ENCODE measurements around the gene PNO1. TPM values are rescaled to one million over a fixed set of nuclear protein-coding genes. Genes with fewer than 3 reads are reported as not detected.

The PNO1 gene
- total RNA-seq, 1 donor from 2014 or later = 12.8 TPM

DNA sequence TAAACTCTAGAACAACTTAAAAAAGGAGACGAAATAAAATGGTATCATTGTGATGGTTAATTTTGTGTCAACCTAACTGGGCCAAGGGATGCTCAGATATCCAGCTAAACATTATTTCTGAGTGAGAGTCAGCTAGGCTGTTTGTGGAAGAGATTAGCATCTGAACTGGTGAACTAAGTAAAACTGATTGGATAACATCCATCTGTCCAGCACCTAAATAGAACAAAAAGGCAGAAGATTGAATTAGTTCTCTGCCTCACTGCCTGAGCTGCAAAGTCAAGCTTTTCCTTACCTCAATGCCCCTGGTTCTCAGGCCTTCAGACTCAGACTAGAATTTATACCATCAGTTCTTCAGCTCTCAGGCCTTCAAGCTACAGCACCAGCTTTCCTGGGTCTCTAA lies 64.6 kb downstream of the PNO1 start:
- H3K4me1 Mint-ChIP-seq (ENCODE audit: low read depth) = peaks cover 19% of the 10 kb centered on the region
- no peaks in the 10 kb centered on the region for H3K9me3 Mint-ChIP-seq (ENCODE audit: low read depth)
- no peaks in the 10 kb centered on the region for H3K27me3 Mint-ChIP-seq
- H3K27ac Mint-ChIP-seq = peak overlapping the region; percentile 31
- no peak for DNase-seq (ENCODE audit: low spot score, unreplicated experiment)
- TF ChIP-seq, protein P1, sequence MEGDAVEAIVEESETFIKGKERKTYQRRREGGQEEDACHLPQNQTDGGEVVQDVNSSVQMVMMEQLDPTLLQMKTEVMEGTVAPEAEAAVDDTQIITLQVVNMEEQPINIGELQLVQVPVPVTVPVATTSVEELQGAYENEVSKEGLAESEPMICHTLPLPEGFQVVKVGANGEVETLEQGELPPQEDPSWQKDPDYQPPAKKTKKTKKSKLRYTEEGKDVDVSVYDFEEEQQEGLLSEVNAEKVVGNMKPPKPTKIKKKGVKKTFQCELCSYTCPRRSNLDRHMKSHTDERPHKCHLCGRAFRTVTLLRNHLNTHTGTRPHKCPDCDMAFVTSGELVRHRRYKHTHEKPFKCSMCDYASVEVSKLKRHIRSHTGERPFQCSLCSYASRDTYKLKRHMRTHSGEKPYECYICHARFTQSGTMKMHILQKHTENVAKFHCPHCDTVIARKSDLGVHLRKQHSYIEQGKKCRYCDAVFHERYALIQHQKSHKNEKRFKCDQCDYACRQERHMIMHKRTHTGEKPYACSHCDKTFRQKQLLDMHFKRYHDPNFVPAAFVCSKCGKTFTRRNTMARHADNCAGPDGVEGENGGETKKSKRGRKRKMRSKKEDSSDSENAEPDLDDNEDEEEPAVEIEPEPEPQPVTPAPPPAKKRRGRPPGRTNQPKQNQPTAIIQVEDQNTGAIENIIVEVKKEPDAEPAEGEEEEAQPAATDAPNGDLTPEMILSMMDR (IDR thresholded peaks at IDR 0.05; ENCODE audit: unreplicated experiment) = no peak
- H3K4me3 Mint-ChIP-seq (ENCODE audit: low read depth) = no peak overlapping the region
- H3K36me3 Mint-ChIP-seq (ENCODE audit: insufficient read depth) = peaks cover 4% of the 10 kb centered on the region

DNA sequence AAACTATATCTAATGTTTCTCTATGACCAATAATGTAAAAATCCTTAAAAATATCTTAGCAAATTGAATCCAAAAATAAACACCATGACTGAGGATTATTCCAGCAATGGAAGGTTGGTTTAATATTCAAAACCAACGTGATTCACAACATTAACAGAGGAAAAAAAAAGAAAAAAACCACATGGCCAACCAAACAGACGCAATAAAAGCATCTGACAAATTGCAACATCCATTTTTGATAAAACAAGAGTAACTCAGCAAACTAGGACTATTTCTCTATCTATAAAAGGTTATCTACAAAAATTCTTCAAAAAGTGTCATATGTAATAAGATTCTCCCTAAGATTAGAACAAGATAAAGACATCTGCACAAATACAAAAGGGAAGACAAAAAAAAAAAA lies 65.7 kb downstream of the PNO1 start:
- Mint-ChIP-seq H3K27ac (no peak overlapping the region), H3K27me3 (no peaks in the 10 kb centered on the region), H3K9me3 (ENCODE audit: low read depth) (no peaks in the 10 kb centered on the region), H3K4me3 (ENCODE audit: low read depth) (no peak overlapping the region), H3K36me3 (ENCODE audit: insufficient read depth) (peaks cover 4% of the 10 kb centered on the region), H3K4me1 (ENCODE audit: low read depth) (peaks cover 11% of the 10 kb centered on the region)
- TF ChIP-seq, protein P1 (IDR thresholded peaks at IDR 0.05; ENCODE audit: unreplicated experiment) = no peak
- no peak for DNase-seq (ENCODE audit: low spot score, unreplicated experiment)

DNA sequence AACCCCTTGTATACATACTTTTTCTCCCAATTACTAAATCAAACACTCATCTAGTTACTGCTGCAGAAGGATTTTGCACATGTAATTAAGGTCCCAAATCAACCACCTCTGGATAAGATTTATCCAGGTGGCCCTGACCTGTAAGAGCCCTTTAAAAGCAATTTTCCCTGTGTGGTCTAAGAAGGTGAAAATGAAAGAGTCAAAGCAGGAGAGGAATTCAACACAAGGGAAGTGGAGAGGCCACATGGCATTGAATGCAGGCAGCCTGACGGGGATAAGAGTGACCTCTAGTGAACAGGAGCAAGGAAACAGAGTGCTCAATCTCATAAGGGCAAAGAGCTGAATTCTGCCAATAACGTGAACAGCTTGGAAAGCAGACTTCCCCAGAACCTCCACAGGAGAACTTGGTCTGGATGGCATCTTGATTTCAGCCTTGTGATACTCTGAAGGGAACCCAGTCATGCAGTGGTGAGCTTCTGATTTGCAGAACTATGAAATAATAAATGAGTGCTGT lies 67.5 kb downstream of the PNO1 start:
- DNase-seq (ENCODE audit: low spot score, unreplicated experiment) = no peak
- H3K27ac Mint-ChIP-seq = peak overlapping the region; percentile 74
- H3K4me3 Mint-ChIP-seq (ENCODE audit: low read depth) = no peak overlapping the region

More for the DNA sequence above, 67.5 kb downstream of the PNO1 start:
- Mint-ChIP-seq H3K27me3 (no peaks in the 10 kb centered on the region), H3K9me3 (ENCODE audit: low read depth) (no peaks in the 10 kb centered on the region), H3K36me3 (ENCODE audit: insufficient read depth) (peaks cover 4% of the 10 kb centered on the region), H3K4me1 (ENCODE audit: low read depth) (peaks cover 4% of the 10 kb centered on the region)
- TF ChIP-seq, protein P1 (IDR thresholded peaks at IDR 0.05; ENCODE audit: unreplicated experiment) = peak; percentile 9

Other genes starting within 250 kb of the PNO1 start
- 17.7 and 19.0 TPM in 2 replicates for gene C1D, start 94.9 kb upstream of the PNO1 start, total RNA-seq
- gene PPP3R1, start 94.6 kb downstream of the PNO1 start, total RNA-seq = 44.1 and 48.5 TPM in 2 replicates
- gene CNRIP1, start 162.1 kb downstream of the PNO1 start, total RNA-seq = not detected in 2 replicates
- 0.10 TPM in 1 of 2 replicates, not detected in the other for gene PLEK, start 207.4 kb downstream of the PNO1 start, total RNA-seq

All from progenitor cell of endocrine pancreas (in vitro differentiated cells).